Left kidney (tissue), 2 donors: ENCODE data around the gene CAPN11. TPM values are rescaled to one million over a fixed set of nuclear protein-coding genes. Genes with fewer than 3 reads are reported as not detected.
"Not testable (repeated sequence)": the region's sequence is repeated elsewhere in the genome, so short reads cannot be mapped to it uniquely, and the experiment has no call there.

ENCODE experiments used
- DNase-seq: peaks from one replicate; pipeline ENCODE4 v3.0.0-alpha.2; 2013
- polyA plus RNA-seq: library from polyadenylated mRNA; unstranded; fragments of 120-200 nt; gene quantifications from one replicate; pipeline ENCODE4 v1.2.1, GENCODE V29; 2013; ENCODE audit not compliant: insufficient read length

Gene CAPN11
- polyA plus RNA-seq, 1 donor, result 0.23 TPM

- DNase-seq, result not testable (repeated sequence)
Observed at GRCh38 chr6:44181784-44182183, 23.2 kb downstream of the CAPN11 start.

- no peak for DNase-seq
Observed at GRCh38 chr6:44182911-44183390, 24.3 kb downstream of the CAPN11 start.

GRCh38 chr6:44183783-44184182 is 25.2 kb downstream of the CAPN11 start:
- no peak for DNase-seq

- not testable (repeated sequence) for DNase-seq
Observed at GRCh38 chr6:44185356-44185755, 26.7 kb downstream of the CAPN11 start.

- no peak for DNase-seq
Observed at GRCh38 chr6:44185953-44186634, 27.5 kb downstream of the CAPN11 start.

GRCh38 chr6:44186635-44187025 is 28.0 kb downstream of the CAPN11 start:
- no peak for DNase-seq

GRCh38 chr6:44188819-44189218 is 30.2 kb downstream of the CAPN11 start:
- no peak for DNase-seq

GRCh38 chr6:44189257-44189656 is 30.6 kb downstream of the CAPN11 start:
- DNase-seq, result no peak

- DNase-seq, result no peak
Observed at GRCh38 chr6:44190715-44191114, 32.1 kb downstream of the CAPN11 start.

GRCh38 chr6:44192428-44193041 is 33.9 kb downstream of the CAPN11 start:
- no peak for DNase-seq

GRCh38 chr6:44193307-44193910 is 34.8 kb downstream of the CAPN11 start:
- no peak for DNase-seq

GRCh38 chr6:44194326-44194725 is 35.7 kb downstream of the CAPN11 start:
- no peak for DNase-seq

- DNase-seq, result not testable (repeated sequence)
Observed at GRCh38 chr6:44196351-44196750, 37.7 kb downstream of the CAPN11 start.

- DNase-seq, result no peak
Observed at GRCh38 chr6:44198684-44199083, 40.1 kb downstream of the CAPN11 start.

- DNase-seq, result no peak
Observed at GRCh38 chr6:44199883-44200282, 41.3 kb downstream of the CAPN11 start.

GRCh38 chr6:44201200-44201599 is 42.6 kb downstream of the CAPN11 start:
- DNase-seq, result no peak

- no peak for DNase-seq
Observed at GRCh38 chr6:44201638-44202303, 43.2 kb downstream of the CAPN11 start.

GRCh38 chr6:44202332-44202971 is 43.8 kb downstream of the CAPN11 start:
- no peak for DNase-seq

- DNase-seq, result no peak
Observed at GRCh38 chr6:44202972-44203750, 44.5 kb downstream of the CAPN11 start.

- DNase-seq, result no peak
Observed at GRCh38 chr6:44203955-44204354, 45.3 kb downstream of the CAPN11 start.

GRCh38 chr6:44207966-44208365 is 49.3 kb downstream of the CAPN11 start:
- no peak for DNase-seq

- no peak for DNase-seq
Observed at GRCh38 chr6:44211284-44211683, 52.7 kb downstream of the CAPN11 start.
